Transverse colon (tissue), 4 donors: ENCODE results near the gene HDAC8. TPM values are rescaled to one million over a fixed set of nuclear protein-coding genes. Genes with fewer than 3 reads are reported as not detected.

Experiments used
- DNase-seq: peaks from one replicate; pipeline ENCODE4 v3.0.0-alpha.2; 2019
- H3K27ac ChIP-seq, 4 donors: fragments of 200-600 bp; sonication (generic); 2 replicates each; pipeline ENCODE4 v1.5.1; 2016 to 2018; ENCODE audit warnings: inconsistent platforms in 4 of 4
- H3K27me3 ChIP-seq: fragments of 200-600 bp; sonication (generic); 2 replicates; pipeline ENCODE4 v1.5.1; 2017; ENCODE audit warnings: inconsistent platforms
- H3K36me3 ChIP-seq, 4 donors: fragments of 200-600 bp; sonication (generic); 2 replicates each; pipeline ENCODE4 v1.5.1; 2017 to 2019; ENCODE audit warnings: inconsistent platforms in 4 of 4
- H3K4me1 ChIP-seq, 4 donors: fragments of 200-600 bp; sonication (generic); 2 replicates each; pipeline ENCODE4 v1.5.1; 2017 to 2020; ENCODE audit warnings: inconsistent platforms in 4 of 4
- H3K4me3 ChIP-seq, 4 donors: fragments of 200-600 bp; sonication (generic); 1 replicate in 1 of 4; 2 replicates in 3 of 4; pipeline versions ENCODE4 v1.5.1 to v1.6.1; 2017 to 2019; ENCODE audit warnings: inconsistent platforms in 4 of 4
- H3K9me3 ChIP-seq, 2 donors: fragments of 200-600 bp; sonication (generic); 2 replicates each; pipeline ENCODE4 v1.5.1; 2017 to 2019; ENCODE audit warnings: inconsistent platforms in 2 of 2
- CTCF ChIP-seq, 5 experiments: fragments of 200-600 bp in 3 of 5; fragments of 450-650 bp in 2 of 5; sonication (generic) in 3 of 5; IDR thresholded peaks; 1 replicate in 2 of 5; 2 replicates in 3 of 5; pipeline ENCODE4 v1.5.1; 2016 to 2017; ENCODE audit warnings: antibody characterized with exemption in 5 of 5, inconsistent platforms in 3 of 5, mild to moderate bottlenecking in 2 of 5, moderate library complexity in 1 of 5
- EP300 ChIP-seq: sonication (generic); formaldehyde crosslinking; IDR thresholded peaks from one replicate; pipeline ENCODE4 v1.6.1; 2017; ENCODE audit warnings: antibody characterized with exemption, low read depth
- POLR2A ChIP-seq: fragments of 450-650 bp; IDR thresholded peaks from one replicate; pipeline ENCODE4 v1.6.1; 2016; ENCODE audit warnings: antibody characterized with exemption, mild to moderate bottlenecking, moderate library complexity
- POLR2AphosphoS5 ChIP-seq, 3 donors: sonication (generic); formaldehyde crosslinking; IDR thresholded peaks; one replicate each; pipeline ENCODE4 v1.6.1; 2016; ENCODE audit warnings: antibody characterized with exemption in 3 of 3
- WGBS, 2 donors: methylation state at CpG; one replicate each; pipeline ENCODE4 v1.1.5; 2018; ENCODE audit warnings: low coverage in 1 of 2; 5-methylcytosine and 5-hydroxymethylcytosine counted together
- in situ Hi-C, 4 donors: fragments of 200-750 bp; cut with MboI; loops; one replicate each; pipeline versions ENCODE4 v1.15.0 to v1.15.1; 2017; ENCODE audit warnings: low sequenced_read_pairs in 3 of 4, low pct_ligation_motif_present in 1 of 4, low pct_unique_long_range_greater_than_20kb in 1 of 4
- intact Hi-C: fragments of 100-400 bp; cut with DNase I; formaldehyde crosslinking; loops from one replicate; pipeline ENCODE4 v1.15.1; 2023; ENCODE audit warnings: low total_unique reads
- total RNA-seq, 4 donors: library from RNA; depleted of rRNA; stranded (reverse); fragments of >200 nt; gene quantifications; one replicate each; pipeline ENCODE4 v1.1.0, GENCODE V29; 2016

The HDAC8 gene
- total RNA-seq, 4 donors from 2014 or later, result 10.5 to 37.5 (median 18.4) TPM

- TF ChIP-seq POLR2AphosphoS5 (IDR thresholded peaks at IDR 0.05), result no peak
- TF ChIP-seq EP300, result no peak
- TF ChIP-seq POLR2A, result no peak
- TF ChIP-seq CTCF (IDR thresholded peaks at IDR 0.05), result no peak
- in situ Hi-C loops, result loop anchor here in 2 of 4 donors (25.0 kb wide), 1 partner anchor 222 kb away; no protein-coding TSS in a partner anchor
- Histone ChIP-seq H3K27me3 (no peaks in the 10 kb centered on the region), H3K9me3 (no peaks in the 10 kb centered on the region), H3K4me3 (no peak overlapping the region), H3K4me1 (no peaks in the 10 kb centered on the region), H3K27ac (no peak overlapping the region), H3K36me3 (no peaks in the 10 kb centered on the region)
- DNase-seq, result no peak
- intact Hi-C loops, result no loop called here
- 88% methylated on average over 3 of the region's 3 CpGs; no CpG with 5 or more reads in 1 of the 2 donors for WGBS, 2 donors
Observed at GRCh38 chrX:72314881-72315280, 257.8 kb downstream of the HDAC8 start.

- TF ChIP-seq CTCF (IDR thresholded peaks at IDR 0.05) (no peak), POLR2AphosphoS5 (IDR thresholded peaks at IDR 0.05) (no peak)
- in situ Hi-C loops (loop anchor here in 2 of 4 donors (25.0 kb wide), 1 partner anchor 223 kb away; no protein-coding TSS in a partner anchor), intact Hi-C loops (no loop called here)
- Histone ChIP-seq H3K27ac (peak overlapping the region in 1 of 4 donors; percentile 4), H3K4me1 (peaks cover 0 to 5% (median 0%) of the 10 kb centered on the region in 4 donors), H3K4me3 (no peak overlapping the region), H3K27me3 (no peaks in the 10 kb centered on the region), H3K9me3 (no peaks in the 10 kb centered on the region), H3K36me3 (no peaks in the 10 kb centered on the region)
- WGBS, 2 donors, result 75% methylated on average over 8 of the region's 8 CpGs; no CpG with 5 or more reads in 1 of the 2 donors
- no peak for DNase-seq
Observed at GRCh38 chrX:72313707-72314641, 258.7 kb downstream of the HDAC8 start.

- Histone ChIP-seq H3K27me3 (peaks cover 12% of the 10 kb centered on the region), H3K4me1 (peaks cover 0 to 19% (median 12%) of the 10 kb centered on the region in 4 donors), H3K4me3 (no peak overlapping the region), H3K36me3 (no peaks in the 10 kb centered on the region), H3K9me3 (no peaks in the 10 kb centered on the region), H3K27ac (no peak overlapping the region)
- WGBS, 2 donors, result 72% methylated on average over 14 of the region's 14 CpGs; no CpG with 5 or more reads in 1 of the 2 donors
- intact Hi-C loops, result no loop called here
- no peak for DNase-seq
- in situ Hi-C loops, result loop anchor here in 2 of 4 donors (25.0 kb wide), 1 partner anchor 225 kb away; no protein-coding TSS in a partner anchor
- TF ChIP-seq CTCF (IDR thresholded peaks at IDR 0.05), result no peak
- TF ChIP-seq POLR2AphosphoS5 (IDR thresholded peaks at IDR 0.05), result no peak
- TF ChIP-seq POLR2A, result no peak
- TF ChIP-seq EP300, result no peak
Observed at GRCh38 chrX:72312311-72312940, 260.2 kb downstream of the HDAC8 start.
